Prostate gland (tissue), 2 donors: ENCODE data around the gene FBXO47.

ENCODE experiments used
- CTCF ChIP-seq, 4 experiments: fragments of 200-600 bp in 2 of 4; fragments of 450-650 bp in 2 of 4; sonication (generic) in 2 of 4; IDR thresholded peaks; 1 replicate in 3 of 4; 2 replicates in 1 of 4; pipeline ENCODE4 v1.5.1; 2016 to 2019; ENCODE audit warnings: antibody characterized with exemption in 4 of 4, mild to moderate bottlenecking in 2 of 4, moderate library complexity in 2 of 4
- POLR2A ChIP-seq: fragments of 450-650 bp; IDR thresholded peaks from one replicate; pipeline ENCODE4 v1.6.1; 2016; ENCODE audit warnings: antibody characterized with exemption, mild to moderate bottlenecking
- POLR2AphosphoS5 ChIP-seq: sonication (generic); formaldehyde crosslinking; IDR thresholded peaks from one replicate; pipeline ENCODE4 v1.6.1; 2017; ENCODE audit warnings: antibody characterized with exemption

DNA sequence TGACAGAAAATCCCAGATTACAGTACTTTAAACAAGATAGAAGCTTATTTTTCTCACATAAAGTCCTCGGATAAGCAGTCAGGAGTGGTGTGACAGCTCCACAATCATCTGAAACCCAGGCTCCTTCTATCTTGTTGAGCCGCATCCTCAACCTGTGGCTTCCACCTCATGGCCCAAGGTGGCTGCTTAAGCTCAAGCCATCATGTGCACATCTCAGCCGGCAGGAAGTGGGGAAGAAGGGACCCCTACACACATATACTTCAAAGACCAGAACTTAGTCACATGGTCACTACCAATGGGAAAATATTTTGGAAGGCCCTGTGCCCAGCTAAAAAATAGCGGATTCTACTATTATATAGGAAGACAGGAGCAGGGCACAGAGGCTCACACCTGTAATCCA, 11.0 kb upstream of the FBXO47 start:
- TF ChIP-seq POLR2A (no peak), CTCF (IDR thresholded peaks at IDR 0.05) (no peak), POLR2AphosphoS5 (no peak)
